Testis (tissue), 2 donors: ENCODE measurements around the gene TWF2.

Experiments used
- CTCF ChIP-seq, 3 experiments: fragments of 450-650 bp in 2 of 3; fragments of 200-600 bp in 1 of 3; sonication (generic) in 1 of 3; IDR thresholded peaks; one replicate each; pipeline ENCODE4 v1.5.1; 2016 to 2019; ENCODE audit warnings: antibody characterized with exemption in 3 of 3, mild to moderate bottlenecking in 2 of 3, moderate library complexity in 1 of 3
- POLR2A ChIP-seq: fragments of 450-650 bp; IDR thresholded peaks from one replicate; pipeline ENCODE4 v1.6.1; 2017; ENCODE audit warnings: antibody characterized with exemption, mild to moderate bottlenecking, moderate library complexity

- no peak for TF ChIP-seq POLR2A
- TF ChIP-seq CTCF (IDR thresholded peaks at IDR 0.05): no peak
Measured at GRCh38 chr3:52230461-52230860, 8.5 kb downstream of the TWF2 start.
